Fibroblast of skin of right quadriceps (primary cell): Measurements from ENCODE around the gene SMC6.

Experiments used
- DNase-seq: peaks from one replicate; pipeline ENCODE4 v3.0.0-alpha.2; 2013

SMC6 gene, protein sequence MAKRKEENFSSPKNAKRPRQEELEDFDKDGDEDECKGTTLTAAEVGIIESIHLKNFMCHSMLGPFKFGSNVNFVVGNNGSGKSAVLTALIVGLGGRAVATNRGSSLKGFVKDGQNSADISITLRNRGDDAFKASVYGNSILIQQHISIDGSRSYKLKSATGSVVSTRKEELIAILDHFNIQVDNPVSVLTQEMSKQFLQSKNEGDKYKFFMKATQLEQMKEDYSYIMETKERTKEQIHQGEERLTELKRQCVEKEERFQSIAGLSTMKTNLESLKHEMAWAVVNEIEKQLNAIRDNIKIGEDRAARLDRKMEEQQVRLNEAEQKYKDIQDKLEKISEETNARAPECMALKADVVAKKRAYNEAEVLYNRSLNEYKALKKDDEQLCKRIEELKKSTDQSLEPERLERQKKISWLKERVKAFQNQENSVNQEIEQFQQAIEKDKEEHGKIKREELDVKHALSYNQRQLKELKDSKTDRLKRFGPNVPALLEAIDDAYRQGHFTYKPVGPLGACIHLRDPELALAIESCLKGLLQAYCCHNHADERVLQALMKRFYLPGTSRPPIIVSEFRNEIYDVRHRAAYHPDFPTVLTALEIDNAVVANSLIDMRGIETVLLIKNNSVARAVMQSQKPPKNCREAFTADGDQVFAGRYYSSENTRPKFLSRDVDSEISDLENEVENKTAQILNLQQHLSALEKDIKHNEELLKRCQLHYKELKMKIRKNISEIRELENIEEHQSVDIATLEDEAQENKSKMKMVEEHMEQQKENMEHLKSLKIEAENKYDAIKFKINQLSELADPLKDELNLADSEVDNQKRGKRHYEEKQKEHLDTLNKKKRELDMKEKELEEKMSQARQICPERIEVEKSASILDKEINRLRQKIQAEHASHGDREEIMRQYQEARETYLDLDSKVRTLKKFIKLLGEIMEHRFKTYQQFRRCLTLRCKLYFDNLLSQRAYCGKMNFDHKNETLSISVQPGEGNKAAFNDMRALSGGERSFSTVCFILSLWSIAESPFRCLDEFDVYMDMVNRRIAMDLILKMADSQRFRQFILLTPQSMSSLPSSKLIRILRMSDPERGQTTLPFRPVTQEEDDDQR

DNA sequence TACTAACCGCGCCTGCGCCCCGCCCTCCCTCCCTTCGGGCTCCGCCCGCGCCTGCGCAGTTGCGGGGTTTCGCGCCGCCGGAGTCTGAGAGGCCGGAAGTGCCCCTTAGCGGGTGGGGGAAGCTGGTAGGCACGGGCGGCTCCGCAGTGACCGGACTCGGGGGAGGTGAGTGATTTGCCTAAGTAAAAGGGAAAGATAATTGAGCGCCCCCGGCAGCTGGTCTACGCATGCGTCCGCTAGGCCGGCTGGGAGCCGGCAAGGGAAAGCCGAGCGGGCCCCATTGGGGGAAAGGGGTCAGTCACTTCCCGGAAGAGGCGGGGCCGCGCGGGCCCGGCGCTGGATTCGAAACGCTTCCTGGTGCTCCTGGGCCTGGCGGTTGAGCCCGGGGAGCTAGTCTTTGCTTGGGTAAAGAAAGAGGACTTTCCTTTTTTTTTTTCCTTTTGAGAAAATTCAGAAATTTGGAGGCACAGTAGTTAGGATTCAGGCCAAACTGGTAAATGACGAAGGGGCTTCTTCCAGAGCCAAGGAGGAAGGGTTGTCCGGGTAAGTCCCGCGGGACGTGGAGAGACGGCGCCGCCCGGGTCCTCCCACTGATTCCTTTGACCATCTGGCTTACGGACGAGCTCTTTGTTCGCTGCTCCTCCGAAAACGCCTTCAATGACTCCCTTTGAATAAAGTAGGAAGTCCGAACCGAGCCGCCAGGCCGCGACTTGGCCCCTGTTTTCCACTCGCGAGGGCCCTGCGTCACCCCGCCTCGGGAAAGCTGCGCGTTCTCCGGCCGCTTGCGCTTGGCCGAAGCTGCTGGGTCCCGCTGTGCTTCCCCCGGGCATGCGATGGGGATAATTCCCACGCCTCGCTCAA is at the start of gene SMC6, which contains the start of gene GEN1:
Gene SMC6, minus strand, starts transcription at position 8 of the 861 bp plus-strand sequence. CDS start 7,864 bp downstream, outside the sequence.
Gene GEN1, plus strand, starts transcription at position 336 of the 861 bp plus-strand sequence. CDS start 5,806 bp downstream, outside the sequence.
- DNase-seq, result peak; percentile 95

DNA sequence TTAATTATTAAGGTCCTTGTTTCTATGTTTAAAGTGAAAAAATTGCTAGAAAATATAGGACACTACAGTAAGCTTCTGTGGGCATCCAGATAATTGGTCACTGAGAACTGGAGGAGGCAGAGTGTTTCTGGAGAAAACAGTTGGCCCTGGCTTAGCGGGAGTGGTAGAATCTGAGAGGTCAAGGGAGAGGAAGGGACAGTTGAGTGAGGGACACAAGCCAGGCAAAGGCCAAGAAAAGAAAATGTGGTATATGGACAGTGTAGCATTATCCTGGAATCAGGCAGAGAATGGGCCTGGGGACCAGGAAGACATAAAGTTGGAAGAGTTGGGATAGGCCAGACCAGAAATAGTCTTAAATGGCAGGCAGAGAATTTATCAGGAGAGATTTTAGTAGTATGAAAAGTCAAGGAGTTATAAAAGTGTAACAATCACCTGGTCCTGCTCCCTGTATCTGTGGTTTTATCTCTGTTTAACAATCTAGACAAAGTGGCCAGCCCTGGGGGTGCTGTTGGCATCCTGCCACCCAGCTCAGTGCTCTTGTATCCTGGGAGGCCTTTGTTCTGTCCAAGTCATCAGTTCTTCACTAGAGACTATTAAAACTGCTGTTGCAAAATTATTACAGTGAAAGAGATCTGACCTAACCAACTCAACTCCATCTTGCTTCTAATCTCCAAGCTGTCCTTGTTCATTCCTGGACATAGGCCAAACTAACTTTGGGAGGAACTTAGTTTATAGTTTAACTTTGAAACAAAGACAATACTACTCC is 47.3 kb upstream of the SMC6 start:
- no peak for DNase-seq

DNA sequence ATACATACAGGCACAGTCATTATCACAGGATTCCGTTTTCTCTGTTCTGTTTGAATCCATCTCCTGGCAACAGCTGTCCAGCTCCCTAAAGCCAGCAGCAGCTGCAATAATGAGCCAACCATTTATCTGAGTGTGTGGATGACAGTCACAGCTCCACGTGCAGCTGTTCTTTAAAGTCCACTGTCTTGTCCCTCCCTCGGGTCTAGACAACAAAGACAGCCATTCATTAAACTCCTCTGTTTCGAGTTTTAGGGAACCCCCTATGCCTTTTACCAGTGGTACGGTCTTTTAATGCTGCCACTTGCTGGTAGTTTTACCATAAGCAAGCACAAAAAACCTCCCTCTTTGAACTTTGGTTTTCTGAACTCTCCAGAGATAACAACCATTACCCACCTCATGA is 46.6 kb upstream of the SMC6 start:
- DNase-seq, result no peak

DNA sequence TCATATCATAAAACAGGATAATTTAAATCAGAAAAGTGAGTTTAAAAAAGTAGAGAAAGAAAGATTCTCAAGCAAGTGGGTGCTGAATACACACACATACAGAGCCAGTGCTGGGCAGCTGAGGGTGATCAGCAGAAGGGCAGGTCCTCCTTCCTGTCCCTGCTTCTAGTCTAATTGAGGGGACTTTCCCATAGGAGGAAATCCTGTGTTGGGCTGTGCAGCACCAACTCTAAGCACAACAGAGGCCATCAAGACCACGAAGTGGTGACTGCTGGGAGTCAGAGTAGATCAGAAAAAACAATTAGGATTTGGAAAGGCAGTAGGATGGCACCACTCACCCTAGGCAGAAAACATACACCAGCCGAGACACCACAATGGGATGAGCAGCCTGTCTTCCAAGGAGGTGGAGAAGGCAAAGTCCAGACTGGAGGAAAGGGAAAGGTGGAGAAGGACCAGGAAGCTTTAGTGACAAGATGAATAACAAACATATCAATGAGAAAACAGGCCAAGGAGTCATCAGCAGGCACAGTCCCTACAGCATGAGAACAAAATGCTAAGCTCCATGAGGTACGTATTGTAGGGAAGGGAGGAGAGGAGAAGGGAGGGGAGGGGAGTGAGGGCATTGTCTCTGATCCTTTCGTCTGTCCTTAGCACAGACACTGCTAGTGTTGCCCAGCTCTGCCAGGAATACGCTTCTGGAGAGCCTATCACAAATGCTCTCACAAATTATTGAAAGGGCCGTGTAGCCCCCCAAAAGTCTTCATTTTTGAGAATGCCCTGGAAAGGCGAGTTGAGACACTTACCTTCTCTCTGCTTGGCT is 45.9 kb upstream of the SMC6 start:
- DNase-seq, result no peak

DNA sequence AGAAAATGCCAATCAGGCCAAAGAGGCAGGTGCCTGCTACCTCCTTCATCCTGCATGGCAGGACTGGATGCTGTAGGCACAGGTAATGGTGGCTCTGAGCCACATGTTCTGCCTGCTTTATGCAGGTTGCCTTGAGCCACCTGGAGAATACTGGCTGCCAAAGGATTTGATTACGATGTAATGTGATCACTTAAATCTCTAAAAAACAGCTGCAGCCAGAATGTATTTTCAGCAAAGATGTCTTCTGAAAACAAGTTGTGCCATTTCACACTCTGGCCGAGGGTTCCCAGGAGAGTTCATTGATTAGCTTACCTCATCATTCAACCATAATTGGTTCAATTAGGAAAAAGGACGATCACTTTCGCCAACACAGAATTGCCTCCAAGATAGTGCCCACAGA is 44.7 kb upstream of the SMC6 start:
- DNase-seq, result no peak

DNA sequence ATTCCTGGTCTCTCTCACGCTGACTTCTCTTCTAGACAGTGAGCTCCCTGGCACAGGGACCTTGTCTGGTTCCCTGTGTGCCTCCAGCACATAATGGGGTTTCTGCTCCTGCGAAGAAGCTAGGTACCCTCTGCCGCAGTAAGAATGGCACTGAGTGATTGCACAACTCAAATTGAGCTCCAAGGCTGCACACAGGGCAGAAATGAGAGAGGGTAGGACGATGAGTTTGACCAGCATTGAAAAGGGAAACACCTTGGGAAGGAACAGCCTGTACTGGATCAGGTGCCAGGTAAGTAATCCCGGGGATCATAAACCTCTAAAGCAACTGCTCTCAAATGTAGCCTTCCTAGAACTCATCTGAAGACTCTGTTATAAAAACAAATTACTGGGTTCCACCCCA is 41.7 kb upstream of the SMC6 start:
- DNase-seq, result no peak

DNA sequence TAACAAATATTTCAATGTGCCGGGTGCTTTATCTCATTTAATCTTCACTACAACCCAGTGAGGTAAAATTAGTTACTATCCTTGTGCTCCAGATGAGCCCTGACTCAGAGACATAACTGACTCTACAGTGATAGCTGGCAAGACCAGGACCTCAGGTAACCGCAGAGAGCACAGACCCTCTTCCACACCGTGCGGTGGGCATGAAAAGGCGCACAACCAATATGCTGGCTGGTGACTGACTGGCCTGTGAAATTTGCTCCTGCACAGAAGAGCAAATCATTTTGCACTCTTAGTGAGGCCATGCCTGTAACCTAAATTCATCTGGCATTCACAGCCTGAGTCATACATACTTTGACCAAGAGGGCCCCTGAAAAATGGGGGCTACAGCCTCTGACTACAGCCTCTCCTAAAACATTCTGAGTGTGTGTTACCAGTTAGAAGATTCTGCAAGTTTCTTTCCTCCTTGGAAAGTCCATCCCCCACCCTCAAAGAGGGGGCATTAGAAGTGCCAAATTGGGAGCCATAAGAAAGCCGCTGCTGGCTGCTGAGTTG is 40.3 kb upstream of the SMC6 start:
- DNase-seq, result peak; percentile 55

DNA sequence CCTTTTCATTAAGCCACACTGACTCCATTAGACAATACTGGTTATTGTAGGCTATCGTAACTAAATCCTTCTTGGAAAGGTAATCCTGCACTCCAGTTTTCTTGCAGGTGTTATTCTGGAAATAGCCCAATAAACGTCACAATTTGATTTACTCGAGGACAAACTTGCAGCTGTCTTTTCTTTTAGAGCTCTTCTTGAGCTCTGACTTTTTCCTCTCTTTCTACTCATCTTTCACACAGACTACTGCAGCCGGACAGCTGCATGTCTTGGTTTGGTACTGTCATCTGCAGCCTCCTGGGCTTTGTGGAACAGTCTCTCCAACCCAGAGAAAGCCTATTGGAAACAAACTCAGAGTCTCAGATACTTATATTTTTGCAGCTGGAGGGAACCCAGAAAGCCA is 39.7 kb upstream of the SMC6 start:
- DNase-seq, result no peak

DNA sequence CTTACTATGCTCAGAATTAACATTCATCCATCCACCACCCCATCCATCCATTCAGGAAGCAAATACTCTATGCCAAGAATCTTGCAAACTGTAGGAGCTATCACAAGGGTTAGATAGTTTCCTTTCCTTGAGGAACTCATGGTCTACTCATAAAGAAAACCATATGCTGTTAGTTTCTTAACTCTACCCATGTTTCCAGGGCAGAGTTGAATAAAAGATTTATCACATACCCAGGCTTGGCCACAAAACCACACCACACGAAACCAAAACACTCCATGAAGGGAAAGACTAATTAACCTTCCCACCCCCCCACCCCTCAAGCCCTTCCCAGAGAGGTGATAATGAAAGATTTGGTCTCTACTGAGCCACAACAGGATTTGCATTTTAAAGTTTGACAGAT is 38.9 kb upstream of the SMC6 start:
- peak; percentile 39 for DNase-seq

DNA sequence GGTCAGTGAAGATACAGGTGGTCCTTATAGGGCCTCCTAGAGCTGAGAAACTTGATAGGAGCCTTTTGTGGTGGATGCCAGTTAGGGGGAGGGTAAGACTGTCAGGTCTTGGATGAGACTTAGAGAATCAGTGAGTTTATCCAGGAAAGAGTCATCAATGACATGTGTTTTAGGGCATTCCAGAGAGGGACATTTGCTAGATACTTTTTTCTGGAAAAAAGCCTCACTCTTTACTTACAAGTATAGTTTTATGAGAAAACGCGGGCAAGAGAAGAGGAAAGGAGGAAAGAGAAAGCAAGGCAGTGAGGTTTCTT is 38.2 kb upstream of the SMC6 start:
- no peak for DNase-seq

DNA sequence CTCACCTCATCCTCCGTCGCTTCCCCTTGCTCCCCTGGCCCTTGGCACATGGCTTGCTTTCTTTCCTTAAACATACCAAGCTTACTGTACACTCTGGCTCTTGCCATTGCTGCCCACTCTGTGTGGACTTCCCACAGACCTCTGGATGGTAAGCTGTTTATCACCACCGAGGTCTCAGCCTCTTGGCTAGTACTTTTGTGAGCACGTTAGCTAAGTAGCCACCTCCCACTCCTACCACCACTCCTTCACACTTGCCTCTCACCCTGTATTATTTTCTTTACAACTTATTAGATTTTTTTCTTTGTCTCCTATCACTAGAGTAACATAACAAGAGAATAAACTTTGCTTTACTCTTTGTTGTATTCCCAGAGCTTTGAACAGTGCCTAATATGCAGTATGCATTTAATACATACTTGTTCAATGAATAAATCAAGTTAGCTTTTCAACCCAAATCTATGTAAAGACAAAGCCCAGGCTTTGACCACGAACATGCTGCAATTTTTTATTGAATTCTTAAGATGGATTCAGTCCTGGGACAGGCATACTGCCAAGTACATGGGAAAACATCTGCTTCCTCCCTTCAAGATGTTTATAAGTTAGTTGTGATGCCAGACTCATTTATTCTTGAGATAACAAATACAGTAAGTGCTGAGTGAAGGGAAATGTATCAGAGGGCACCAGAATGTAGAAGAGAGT is 37.7 kb upstream of the SMC6 start:
- peak; percentile 88 for DNase-seq

DNA sequence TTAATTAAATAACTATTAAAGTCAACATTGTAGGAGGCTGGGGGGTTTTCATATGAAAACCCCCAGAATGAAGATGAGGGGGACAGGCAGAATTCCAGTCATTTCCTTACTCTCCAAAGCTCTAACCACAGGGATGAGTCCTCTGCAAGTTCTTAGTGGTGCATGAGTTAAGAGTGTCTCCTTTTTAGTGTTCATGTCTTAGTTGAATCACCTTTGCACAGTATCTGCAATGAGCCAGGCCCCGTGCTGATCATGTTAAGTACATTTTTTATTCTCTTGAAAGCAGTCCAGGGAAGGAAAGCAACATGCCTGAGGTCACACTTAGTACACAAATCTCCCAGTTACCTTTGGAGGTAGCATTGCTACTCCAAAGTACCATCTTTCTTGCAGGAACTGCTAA is 36.9 kb upstream of the SMC6 start:
- peak; percentile 11 for DNase-seq

DNA sequence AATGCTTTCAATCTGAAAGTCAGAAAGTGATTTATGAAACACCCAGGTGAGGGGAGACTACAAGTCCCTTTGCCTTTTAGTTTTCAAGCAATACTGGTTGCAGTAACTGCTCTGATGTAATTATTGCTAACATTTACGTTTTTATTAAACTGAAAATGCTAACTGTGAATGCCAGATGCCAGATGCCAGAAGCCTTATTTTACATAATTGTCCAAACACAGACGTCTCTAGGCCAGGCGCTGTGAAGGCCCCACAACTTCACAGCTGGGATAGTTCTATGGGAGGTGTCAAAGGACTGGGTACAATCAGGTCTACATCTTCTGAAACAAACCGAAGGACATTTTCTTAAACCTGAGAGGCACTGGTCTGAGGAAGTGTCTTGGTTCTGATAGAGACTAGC is 35.2 kb upstream of the SMC6 start:
- no peak for DNase-seq

DNA sequence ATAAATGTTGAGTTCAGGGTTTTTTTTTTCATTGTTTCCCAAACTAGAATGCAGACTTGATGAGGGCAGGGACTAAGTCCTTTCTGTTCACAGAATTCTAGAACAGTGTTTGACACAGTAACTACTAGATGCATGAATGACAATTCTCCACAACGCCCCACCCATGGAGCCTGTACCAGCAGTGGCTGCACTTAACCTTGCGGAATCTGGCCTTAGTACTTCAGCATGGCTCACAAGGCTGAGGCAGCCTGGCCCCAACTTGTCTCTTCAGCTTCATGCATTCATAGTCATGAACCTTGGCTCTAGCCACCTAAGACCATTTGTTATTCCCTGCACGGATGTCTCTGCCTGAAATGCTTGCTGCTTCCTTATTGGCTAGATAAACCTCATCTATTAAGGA is 33.1 kb upstream of the SMC6 start:
- DNase-seq, result no peak

DNA sequence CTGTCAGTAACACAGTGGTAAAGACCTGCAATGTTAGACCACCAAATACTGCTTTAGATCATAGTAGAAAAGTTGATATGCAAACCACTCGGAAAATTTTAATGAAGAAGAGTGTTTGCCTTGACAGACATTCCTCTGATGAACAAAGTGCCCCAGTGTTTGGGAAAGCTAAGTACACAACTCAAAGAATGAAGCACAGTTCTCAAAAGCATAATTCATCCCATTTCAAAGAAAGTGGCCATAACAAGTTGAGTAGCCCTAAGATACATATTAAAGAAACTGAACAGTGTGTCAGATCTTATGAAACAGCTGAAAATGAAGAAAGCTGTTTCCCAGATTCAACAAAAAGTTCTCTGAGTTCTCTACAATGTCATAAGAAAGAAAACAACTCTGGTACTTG is 27.9 kb upstream of the SMC6 start:
- DNase-seq, result no peak

DNA sequence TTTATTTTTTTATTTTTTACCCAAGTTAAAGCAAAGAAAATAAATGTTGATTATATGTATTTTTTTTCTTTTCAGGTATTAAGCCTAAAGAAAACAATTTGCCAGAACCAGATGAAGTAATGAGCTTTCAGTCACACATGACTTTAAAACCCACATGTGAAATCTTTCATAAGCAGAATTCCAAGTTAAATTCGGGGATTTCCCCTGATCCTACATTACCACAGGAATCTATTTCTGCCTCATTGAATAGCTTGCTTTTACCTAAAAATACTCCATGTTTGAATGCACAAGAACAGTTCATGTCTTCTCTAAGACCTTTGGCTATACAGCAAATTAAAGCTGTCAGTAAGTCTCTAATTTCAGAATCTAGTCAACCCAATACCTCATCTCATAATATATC is 26.9 kb upstream of the SMC6 start:
- DNase-seq, result no peak

DNA sequence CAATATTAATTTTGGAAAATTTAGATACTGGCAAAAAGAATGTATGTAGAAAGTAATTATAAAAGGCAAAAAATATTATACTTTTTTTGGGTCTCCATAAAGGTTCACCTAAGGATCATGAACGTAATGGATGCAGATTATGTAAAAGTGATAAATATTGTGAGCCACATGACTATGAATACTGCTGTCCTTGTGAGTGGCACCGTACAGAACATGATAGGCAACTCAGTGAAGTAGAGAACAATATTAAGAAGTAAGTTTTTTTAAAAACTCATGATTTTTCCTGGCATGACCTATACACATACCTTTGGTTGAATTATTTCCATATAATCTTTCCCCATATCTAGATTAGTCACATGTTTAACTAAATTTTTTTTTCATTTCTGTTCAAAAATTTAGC is 18.9 kb upstream of the SMC6 start:
- no peak for DNase-seq

DNA sequence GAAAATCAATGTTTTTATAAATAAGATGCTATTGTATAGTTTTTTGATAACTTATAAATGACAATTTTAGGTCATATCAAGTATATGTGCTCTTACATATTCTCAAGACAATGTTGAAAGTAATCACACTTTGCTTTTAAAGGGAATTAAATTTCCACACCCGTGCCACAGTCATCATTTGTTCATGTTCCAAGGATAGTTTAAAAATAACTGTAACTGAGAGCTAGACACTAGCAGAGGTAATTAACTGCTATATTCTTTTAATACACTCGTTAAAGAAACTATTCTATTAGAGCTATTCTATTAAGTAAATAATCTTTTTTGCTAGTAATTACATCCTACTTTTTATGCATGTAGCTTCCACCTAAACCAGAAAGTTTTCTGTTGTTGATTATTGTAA is 18.3 kb upstream of the SMC6 start:
- no peak for DNase-seq

DNA sequence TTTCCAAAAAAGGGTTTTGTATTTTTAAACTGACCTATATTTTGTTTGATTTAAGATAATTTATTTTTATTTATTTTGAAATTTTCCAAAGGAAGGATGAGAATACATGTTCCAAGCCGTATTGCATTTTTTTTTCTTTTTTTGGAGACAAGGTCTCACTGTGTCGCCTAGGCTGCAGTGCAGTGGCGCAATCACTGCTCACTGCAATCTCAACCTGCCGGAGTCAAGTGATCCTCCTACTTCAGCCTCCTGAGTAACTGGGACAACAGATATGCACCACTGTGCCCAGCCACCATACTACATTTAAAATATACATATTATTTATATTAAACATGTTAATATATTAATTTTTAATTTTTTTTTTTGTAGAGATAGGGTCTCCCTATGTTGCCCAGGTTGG is 15.3 kb upstream of the SMC6 start:
- no peak for DNase-seq

DNA sequence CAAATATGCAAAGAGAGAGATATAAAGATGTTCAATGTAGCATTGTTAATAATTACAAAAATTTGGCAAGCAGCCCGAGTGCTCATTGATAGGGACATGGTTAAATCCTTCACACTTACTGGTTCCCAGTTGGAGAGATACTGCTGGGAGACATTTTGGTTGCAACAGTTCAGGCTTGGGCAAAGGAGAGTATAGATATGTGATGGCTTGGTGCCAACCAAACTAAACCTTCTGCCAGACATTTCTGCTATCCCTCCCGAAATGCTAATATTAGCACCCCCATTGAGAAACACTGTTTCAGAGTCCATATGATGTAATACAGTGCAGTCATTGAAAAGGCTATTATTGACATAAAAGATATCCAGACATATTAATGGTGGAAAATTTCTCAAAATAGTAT is 11.8 kb upstream of the SMC6 start:
- no peak for DNase-seq
